A549 (cell line): ENCODE results near the gene SPINDOC.

Experiments
- CTCF ChIP-seq: fragments of >200 bp; sonication (Bioruptor Twin); formaldehyde crosslinking; IDR thresholded peaks from 3 replicates; pipeline ENCODE4 v1.5.1; 2016
- ELK1 ChIP-seq: fragments of 150-350 bp; IDR thresholded peaks from 2 replicates; pipeline ENCODE4 v1.6.1; 2014; ENCODE audit warnings: low read depth, mild to moderate bottlenecking, low read length
- EP300 ChIP-seq, 2 experiments: fragments of >200 bp; sonication (Bioruptor Twin); formaldehyde crosslinking; IDR thresholded peaks; 2 replicates in 1 of 2; 3 replicates in 1 of 2; pipeline ENCODE4 v1.6.1; 2016 to 2017
- HOXA7 ChIP-seq: fragments of 250-450 bp; sonication (Bioruptor Pico); IDR thresholded peaks from 2 replicates; pipeline ENCODE4 v1.5.0; 2020; ENCODE audit warnings: mild to moderate bottlenecking, moderate library complexity
- JUN ChIP-seq, 2 experiments: fragments of >200 bp; sonication (Bioruptor Twin); formaldehyde crosslinking; IDR thresholded peaks; 2 replicates in 1 of 2; 3 replicates in 1 of 2; pipeline ENCODE4 v1.6.1; 2016 to 2017
- MAX ChIP-seq: IDR thresholded peaks from 2 replicates; pipeline ENCODE4 v1.6.1; 2012
- NFE2L2 ChIP-seq: fragments of 150-350 bp; conservative IDR thresholded peaks from 2 replicates; pipeline ENCODE4 v1.6.1; 2014; ENCODE audit warnings: low read length
- NPAS2 ChIP-seq: fragments of 250-450 bp; sonication (Bioruptor Pico); IDR thresholded peaks from 2 replicates; pipeline ENCODE4 v1.8.0; 2022; ENCODE audit warnings: mild to moderate bottlenecking, moderate library complexity, borderline replicate concordance
- POLR2A ChIP-seq: IDR thresholded peaks from 2 replicates; pipeline ENCODE4 v1.6.1; 2012; ENCODE audit warnings: mild to moderate bottlenecking, low read length
- POLR2AphosphoS2 ChIP-seq: conservative IDR thresholded peaks from 2 replicates; pipeline ENCODE4 v1.6.1; 2012; ENCODE audit warnings: low read length, improper control_type of control experiment, inconsistent platforms

GRCh38 chr11:63775191-63775590 is 38.1 kb upstream of the SPINDOC start:
- TF ChIP-seq HOXA7 (CRISPR knock-in tag) (no peak), CTCF (no peak), EP300 (IDR thresholded peaks at IDR 0.05) (no peak), POLR2AphosphoS2 (no peak), MAX (no peak), ELK1 (no peak), JUN (IDR thresholded peaks at IDR 0.05) (no peak), NPAS2 (CRISPR knock-in tag) (no peak), POLR2A (no peak), NFE2L2 (no peak)
